Measurements from ENCODE around the gene CDKN1B.

Gene CDKN1B

DNA sequence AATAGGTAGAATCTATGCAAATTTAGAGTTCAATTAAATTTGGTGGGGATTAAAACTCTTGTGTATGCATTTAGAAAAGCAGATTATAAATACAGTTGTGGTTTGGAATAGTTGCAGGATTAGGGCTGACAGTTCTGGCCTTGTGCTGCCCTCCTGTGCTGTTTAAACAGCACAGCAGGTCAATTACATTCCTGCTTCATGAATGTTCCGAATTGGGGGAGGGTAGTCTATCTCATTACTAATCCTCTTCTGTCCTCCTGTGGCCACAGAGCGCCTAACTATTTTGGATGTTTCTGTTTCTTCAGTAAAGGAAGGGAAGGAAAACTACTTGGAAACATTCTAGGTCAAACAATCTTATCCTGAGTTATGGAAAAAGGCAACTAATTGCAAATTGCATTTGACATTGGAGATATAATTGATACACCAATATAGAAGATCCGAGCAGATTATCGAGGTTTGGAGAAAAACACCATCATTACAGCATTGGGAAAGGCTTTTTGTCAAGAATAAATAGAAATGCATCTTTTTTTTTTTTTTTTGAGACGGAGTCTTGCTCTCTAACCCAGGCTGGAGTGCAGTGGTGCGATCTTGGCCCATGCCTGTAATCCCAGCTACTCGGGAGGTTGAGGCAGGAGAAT lies 12.5 kb upstream of the CDKN1B start:
- H3K27ac ChIP-seq (ENCODE audit: low read length), result no peak overlapping the region

DNA sequence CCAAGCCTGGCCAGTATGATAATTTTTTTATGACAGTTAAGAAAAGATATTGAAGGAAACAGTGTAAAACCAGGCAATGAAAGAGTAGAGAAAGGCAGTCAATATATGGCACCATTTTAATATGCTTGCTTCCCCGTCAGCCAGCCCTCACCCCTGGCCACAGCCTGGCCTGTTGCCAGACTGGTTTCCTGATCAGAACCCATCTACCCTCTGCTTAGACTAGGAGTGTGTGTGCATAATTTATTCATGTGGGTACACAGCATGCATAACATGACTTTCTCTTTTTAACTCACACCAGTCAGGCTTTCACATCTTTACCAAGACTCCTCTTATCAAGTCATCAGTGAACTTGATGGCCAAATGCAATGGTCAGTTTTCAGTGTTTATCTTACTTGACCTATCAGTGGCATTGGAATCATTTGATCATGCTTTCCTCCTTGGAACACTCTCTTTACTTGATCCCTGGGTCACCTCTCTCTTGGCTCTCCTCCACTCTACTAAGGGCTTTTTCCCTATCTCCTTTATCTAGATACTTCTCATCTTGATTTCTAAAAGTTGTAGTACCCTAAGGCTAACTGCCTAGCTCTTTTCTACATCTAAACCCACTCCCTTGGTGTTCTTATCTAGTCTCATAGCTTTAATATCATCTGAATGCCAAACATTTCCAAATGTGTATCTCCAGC lies 11.2 kb upstream of the CDKN1B start:
- Histone ChIP-seq H3K9me3 (ENCODE audit: control insufficient read depth, low read depth, low read length) (no peaks in the 10 kb centered on the region), H3K4me1 (ENCODE audit: control insufficient read depth, low read depth, low read length) (peaks cover 15% of the 10 kb centered on the region), H3K4me3 (ENCODE audit: low read length) (no peak overlapping the region), H3K27me3 (ENCODE audit: control insufficient read depth, insufficient read depth, low read length) (no peaks in the 10 kb centered on the region), H3K36me3 (ENCODE audit: control insufficient read depth, low read depth, low read length) (no peaks in the 10 kb centered on the region), H3K9ac (ENCODE audit: low read length) (no peak overlapping the region), H3K27ac (ENCODE audit: low read length) (no peak overlapping the region)

More for the DNA sequence above, 12.5 kb upstream of the CDKN1B start:
- H3K27me3 ChIP-seq (ENCODE audit: control insufficient read depth, insufficient read depth, low read length), result no peaks in the 10 kb centered on the region
- H3K4me1 ChIP-seq (ENCODE audit: control insufficient read depth, low read depth, low read length), result peaks cover 17% of the 10 kb centered on the region
- H3K9me3 ChIP-seq (ENCODE audit: control insufficient read depth, low read depth, low read length), result no peaks in the 10 kb centered on the region
- no peak overlapping the region for H3K9ac ChIP-seq (ENCODE audit: low read length)
- no peaks in the 10 kb centered on the region for H3K36me3 ChIP-seq (ENCODE audit: control insufficient read depth, low read depth, low read length)
- no peak overlapping the region for H3K4me3 ChIP-seq (ENCODE audit: low read length)

DNA sequence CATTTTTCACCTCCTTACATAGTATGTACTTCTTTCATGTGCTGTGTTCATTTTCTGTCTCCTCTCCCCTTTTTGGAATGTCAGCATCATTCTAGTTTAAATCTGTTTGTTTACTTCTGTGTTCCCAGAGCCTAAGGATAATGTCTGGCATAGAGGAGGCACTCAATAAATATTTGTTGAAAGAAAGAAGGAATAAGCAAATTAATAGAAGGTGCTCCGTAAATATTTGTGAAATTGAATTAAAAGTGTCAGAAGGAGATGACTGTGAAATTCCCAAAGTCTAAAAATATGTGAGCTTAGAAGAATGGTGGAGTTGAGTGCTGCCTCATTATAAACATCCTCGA lies 3.3 kb upstream of the CDKN1B start:
- Histone ChIP-seq H3K36me3 (ENCODE audit: control insufficient read depth, low read depth, low read length) (no peaks in the 10 kb centered on the region), H3K27ac (ENCODE audit: low read length) (no peak overlapping the region), H3K9ac (ENCODE audit: low read length) (no peak overlapping the region), H3K4me3 (ENCODE audit: low read length) (peak overlapping the region; percentile 34), H3K4me1 (ENCODE audit: control insufficient read depth, low read depth, low read length) (peaks cover 30% of the 10 kb centered on the region), H3K27me3 (ENCODE audit: control insufficient read depth, insufficient read depth, low read length) (peaks cover 44% of the 10 kb centered on the region), H3K9me3 (ENCODE audit: control insufficient read depth, low read depth, low read length) (no peaks in the 10 kb centered on the region)

DNA sequence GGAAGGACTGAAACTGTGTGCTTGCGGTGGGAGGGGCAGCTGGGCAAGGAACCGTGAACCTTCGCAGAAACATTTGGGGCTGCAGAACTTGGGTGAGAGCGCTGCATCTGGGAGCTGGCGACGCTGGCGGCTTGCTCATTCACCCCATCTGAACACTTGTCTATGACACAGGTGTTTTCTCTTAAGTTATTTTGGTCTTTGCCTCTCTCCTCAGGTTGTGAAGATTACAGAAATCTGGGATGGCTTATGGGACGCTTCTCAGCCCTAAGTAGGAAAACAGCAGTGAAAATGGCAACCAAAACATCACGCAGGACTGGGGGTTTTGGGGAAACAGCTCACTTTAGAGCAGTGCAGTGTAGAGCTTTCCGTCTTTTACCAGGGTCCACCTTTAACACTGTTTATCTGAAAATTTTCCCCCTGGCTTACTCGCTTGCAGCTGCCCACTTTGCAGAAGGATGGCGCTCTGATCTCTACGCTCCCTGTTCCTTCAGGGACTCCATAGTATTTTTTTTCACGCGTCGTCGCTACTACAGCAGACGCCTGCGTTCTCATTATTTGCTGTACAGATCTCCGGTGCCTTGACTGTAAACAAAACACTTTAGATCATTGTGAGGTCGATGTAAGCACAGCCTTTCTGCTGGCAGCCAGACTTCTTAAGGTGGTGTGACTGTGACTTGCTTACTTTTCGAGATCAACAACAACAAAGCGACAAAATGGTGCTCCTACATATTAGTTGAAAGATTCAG lies 2.7 kb upstream of the CDKN1B start:
- H3K9ac ChIP-seq (ENCODE audit: low read length), result no peak overlapping the region
- H3K9me3 ChIP-seq (ENCODE audit: control insufficient read depth, low read depth, low read length), result no peaks in the 10 kb centered on the region
- H3K4me1 ChIP-seq (ENCODE audit: control insufficient read depth, low read depth, low read length), result peaks cover 35% of the 10 kb centered on the region
- H3K36me3 ChIP-seq (ENCODE audit: control insufficient read depth, low read depth, low read length), result peaks cover 4% of the 10 kb centered on the region
- H3K4me3 ChIP-seq (ENCODE audit: low read length), result peak overlapping the region; percentile 34
- peaks cover 49% of the 10 kb centered on the region for H3K27me3 ChIP-seq (ENCODE audit: control insufficient read depth, insufficient read depth, low read length)
- H3K27ac ChIP-seq (ENCODE audit: low read length), result no peak overlapping the region

DNA sequence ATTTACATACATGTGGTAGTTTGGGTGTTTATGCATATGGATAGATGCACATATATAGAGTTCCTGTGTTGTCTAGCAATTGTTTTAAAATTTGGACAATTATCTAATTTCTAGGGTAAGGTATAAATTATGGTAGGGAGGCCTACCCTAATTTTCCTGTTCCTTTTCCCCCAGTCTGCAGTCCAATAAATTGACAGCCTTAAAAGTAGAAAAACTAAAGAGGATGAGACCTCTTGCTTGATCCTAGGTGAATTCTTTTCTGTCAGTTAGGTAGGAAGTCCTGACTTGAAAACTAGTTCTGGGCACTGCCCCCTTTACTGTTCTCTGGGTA lies 2.1 kb upstream of the CDKN1B start:
- H3K27ac ChIP-seq (ENCODE audit: low read length), result no peak overlapping the region
- no peaks in the 10 kb centered on the region for H3K9me3 ChIP-seq (ENCODE audit: control insufficient read depth, low read depth, low read length)
- H3K9ac ChIP-seq (ENCODE audit: low read length), result no peak overlapping the region
- H3K4me3 ChIP-seq (ENCODE audit: low read length), result peak overlapping the region; percentile 34
- H3K4me1 ChIP-seq (ENCODE audit: control insufficient read depth, low read depth, low read length), result peaks cover 37% of the 10 kb centered on the region
- H3K36me3 ChIP-seq (ENCODE audit: control insufficient read depth, low read depth, low read length), result peaks cover 7% of the 10 kb centered on the region
- peaks cover 55% of the 10 kb centered on the region for H3K27me3 ChIP-seq (ENCODE audit: control insufficient read depth, insufficient read depth, low read length)

DNA sequence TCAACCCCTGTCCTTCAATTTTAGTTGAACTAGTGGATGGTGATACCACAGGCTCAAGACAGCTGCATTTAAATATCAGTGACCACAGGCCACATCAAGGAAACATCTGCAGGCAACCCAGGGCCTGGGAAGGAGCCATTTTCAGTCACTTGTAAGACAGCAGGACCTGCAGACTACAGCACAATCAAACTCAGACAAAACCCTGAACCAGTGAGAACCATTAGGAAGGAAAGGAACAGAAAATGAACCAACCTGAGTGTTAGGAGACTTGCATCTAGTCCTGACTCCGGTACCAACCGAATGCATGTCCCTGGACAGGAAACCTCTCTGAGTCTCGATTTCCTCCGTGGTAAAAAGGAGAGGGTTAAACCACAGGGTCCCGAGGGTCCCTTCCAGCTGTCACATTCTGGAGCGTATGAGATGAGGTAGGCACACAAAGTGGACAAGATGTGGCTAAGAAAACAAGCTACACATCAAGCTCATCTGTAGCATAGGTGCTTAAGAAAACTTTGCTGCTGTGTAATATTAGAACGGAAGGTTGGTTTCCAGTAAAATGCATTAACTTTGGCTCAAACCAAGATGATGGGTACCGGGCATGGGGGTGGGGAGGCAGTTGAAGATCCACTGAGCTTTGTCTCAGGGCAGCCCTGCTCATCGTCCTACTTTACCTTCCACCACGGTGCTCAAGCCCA lies 1.6 kb upstream of the CDKN1B start:
- Histone ChIP-seq H3K4me1 (ENCODE audit: control insufficient read depth, low read depth, low read length) (peaks cover 37% of the 10 kb centered on the region), H3K27me3 (ENCODE audit: control insufficient read depth, insufficient read depth, low read length) (peaks cover 61% of the 10 kb centered on the region), H3K36me3 (ENCODE audit: control insufficient read depth, low read depth, low read length) (peaks cover 12% of the 10 kb centered on the region), H3K27ac (ENCODE audit: low read length) (no peak overlapping the region), H3K9ac (ENCODE audit: low read length) (no peak overlapping the region), H3K4me3 (ENCODE audit: low read length) (peak overlapping the region; percentile 70), H3K9me3 (ENCODE audit: control insufficient read depth, low read depth, low read length) (no peaks in the 10 kb centered on the region)

DNA sequence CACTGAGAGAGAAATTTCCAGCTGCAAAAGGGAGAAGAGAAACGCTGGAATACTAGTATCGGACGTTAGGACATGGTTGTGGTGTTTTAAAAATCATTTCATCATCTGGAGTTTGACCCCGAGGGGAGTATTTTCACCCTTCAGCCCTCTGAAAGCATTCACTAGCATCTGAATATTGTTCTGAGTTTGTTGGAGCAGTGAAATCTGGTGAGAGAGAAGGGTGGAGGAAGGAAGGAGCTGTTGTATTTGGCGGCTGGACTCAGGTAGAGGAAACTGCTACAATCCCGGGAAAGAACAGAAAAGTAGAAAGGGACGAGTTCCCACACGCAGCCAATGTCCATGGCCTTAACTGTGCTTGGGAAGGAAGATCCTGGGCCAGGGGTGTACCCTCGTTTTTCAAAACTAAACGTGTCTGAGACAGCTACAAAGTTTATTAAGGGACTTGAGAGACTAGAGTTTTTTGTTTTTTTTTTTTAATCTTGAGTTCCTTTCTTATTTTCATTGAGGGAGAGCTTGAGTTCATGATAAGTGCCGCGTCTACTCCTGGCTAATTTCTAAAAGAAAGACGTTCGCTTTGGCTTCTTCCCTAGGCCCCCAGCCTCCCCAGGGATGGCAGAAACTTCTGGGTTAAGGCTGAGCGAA lies 896 bp upstream of the CDKN1B start:
- peaks cover 37% of the 10 kb centered on the region for H3K4me1 ChIP-seq (ENCODE audit: control insufficient read depth, low read depth, low read length)
- peaks cover 67% of the 10 kb centered on the region for H3K27me3 ChIP-seq (ENCODE audit: control insufficient read depth, insufficient read depth, low read length)
- H3K4me3 ChIP-seq (ENCODE audit: low read length), result peak overlapping the region; percentile 70
- H3K27ac ChIP-seq (ENCODE audit: low read length), result no peak overlapping the region
- peaks cover 19% of the 10 kb centered on the region for H3K36me3 ChIP-seq (ENCODE audit: control insufficient read depth, low read depth, low read length)
- H3K9me3 ChIP-seq (ENCODE audit: control insufficient read depth, low read depth, low read length), result no peaks in the 10 kb centered on the region
- H3K9ac ChIP-seq (ENCODE audit: low read length), result peak overlapping the region; percentile 73

DNA sequence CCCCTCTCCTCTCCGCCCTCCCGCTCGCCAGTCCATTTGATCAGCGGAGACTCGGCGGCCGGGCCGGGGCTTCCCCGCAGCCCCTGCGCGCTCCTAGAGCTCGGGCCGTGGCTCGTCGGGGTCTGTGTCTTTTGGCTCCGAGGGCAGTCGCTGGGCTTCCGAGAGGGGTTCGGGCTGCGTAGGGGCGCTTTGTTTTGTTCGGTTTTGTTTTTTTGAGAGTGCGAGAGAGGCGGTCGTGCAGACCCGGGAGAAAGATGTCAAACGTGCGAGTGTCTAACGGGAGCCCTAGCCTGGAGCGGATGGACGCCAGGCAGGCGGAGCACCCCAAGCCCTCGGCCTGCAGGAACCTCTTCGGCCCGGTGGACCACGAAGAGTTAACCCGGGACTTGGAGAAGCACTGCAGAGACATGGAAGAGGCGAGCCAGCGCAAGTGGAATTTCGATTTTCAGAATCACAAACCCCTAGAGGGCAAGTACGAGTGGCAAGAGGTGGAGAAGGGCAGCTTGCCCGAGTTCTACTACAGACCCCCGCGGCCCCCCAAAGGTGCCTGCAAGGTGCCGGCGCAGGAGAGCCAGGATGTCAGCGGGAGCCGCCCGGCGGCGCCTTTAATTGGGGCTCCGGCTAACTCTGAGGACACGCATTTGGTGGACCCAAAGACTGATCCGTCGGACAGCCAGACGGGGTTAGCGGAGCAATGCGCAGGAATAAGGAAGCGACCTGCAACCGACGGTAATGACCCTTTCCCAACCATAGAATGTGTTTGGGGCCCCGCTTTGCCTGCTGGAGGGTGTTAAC lies 615 bp downstream of the CDKN1B start:
- Histone ChIP-seq H3K9ac (ENCODE audit: low read length) (peak overlapping the region; percentile 73), H3K4me3 (ENCODE audit: low read length) (peak overlapping the region; percentile 70), H3K27me3 (ENCODE audit: control insufficient read depth, insufficient read depth, low read length) (peaks cover 82% of the 10 kb centered on the region), H3K4me1 (ENCODE audit: control insufficient read depth, low read depth, low read length) (peaks cover 38% of the 10 kb centered on the region), H3K36me3 (ENCODE audit: control insufficient read depth, low read depth, low read length) (peaks cover 20% of the 10 kb centered on the region), H3K9me3 (ENCODE audit: control insufficient read depth, low read depth, low read length) (no peaks in the 10 kb centered on the region), H3K27ac (ENCODE audit: low read length) (peak overlapping the region; percentile 44)

DNA sequence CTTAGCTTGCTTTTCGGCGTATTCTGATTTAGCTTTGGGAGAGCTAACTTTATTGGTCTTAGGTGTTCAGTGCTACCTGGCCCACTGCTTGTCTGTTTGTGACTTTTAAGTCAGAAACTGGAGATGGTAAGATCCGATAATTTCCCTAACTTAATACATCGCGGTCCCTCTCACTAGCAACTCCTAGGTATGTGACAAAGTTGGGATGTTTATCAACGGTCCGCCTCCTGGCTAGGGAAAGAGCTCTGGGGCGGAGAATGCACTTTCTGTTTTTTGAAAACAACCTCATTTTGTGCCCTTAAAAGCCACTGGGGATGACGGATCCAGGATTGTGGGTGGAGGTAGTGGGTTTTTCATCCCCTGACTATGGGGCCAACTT lies 1.2 kb downstream of the CDKN1B start:
- H3K27me3 ChIP-seq (ENCODE audit: control insufficient read depth, insufficient read depth, low read length), result peaks cover 88% of the 10 kb centered on the region

DNA sequence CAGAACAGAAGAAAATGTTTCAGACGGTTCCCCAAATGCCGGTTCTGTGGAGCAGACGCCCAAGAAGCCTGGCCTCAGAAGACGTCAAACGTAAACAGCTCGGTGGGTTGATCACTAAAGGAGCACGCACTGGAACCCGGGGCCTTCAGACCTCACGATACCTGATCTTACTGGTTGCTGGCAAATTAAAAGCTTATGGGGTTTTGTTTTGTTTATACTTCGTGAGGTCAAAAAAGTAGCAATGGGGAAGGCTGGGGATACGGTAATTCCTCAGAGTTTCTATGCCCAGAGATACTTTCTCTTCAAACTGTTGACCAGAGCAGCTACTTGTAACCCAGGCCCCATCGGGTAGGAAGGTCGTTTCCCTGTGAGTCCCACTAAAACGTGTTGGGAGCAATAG lies 1.7 kb downstream of the CDKN1B start:
- H3K36me3 ChIP-seq (ENCODE audit: control insufficient read depth, low read depth, low read length), result peaks cover 20% of the 10 kb centered on the region
- peaks cover 44% of the 10 kb centered on the region for H3K4me1 ChIP-seq (ENCODE audit: control insufficient read depth, low read depth, low read length)
- no peak overlapping the region for H3K27ac ChIP-seq (ENCODE audit: low read length)
- H3K4me3 ChIP-seq (ENCODE audit: low read length), result peak overlapping the region; percentile 70
- H3K27me3 ChIP-seq (ENCODE audit: control insufficient read depth, insufficient read depth, low read length), result peaks cover 88% of the 10 kb centered on the region
- H3K9ac ChIP-seq (ENCODE audit: low read length), result peak overlapping the region; percentile 14
- no peaks in the 10 kb centered on the region for H3K9me3 ChIP-seq (ENCODE audit: control insufficient read depth, low read depth, low read length)

More for the DNA sequence above, 1.2 kb downstream of the CDKN1B start:
- Histone ChIP-seq H3K4me1 (ENCODE audit: control insufficient read depth, low read depth, low read length) (peaks cover 44% of the 10 kb centered on the region), H3K4me3 (ENCODE audit: low read length) (peak overlapping the region; percentile 70), H3K9ac (ENCODE audit: low read length) (peak overlapping the region; percentile 14), H3K9me3 (ENCODE audit: control insufficient read depth, low read depth, low read length) (no peaks in the 10 kb centered on the region), H3K27ac (ENCODE audit: low read length) (no peak overlapping the region), H3K36me3 (ENCODE audit: control insufficient read depth, low read depth, low read length) (peaks cover 20% of the 10 kb centered on the region)

Measured in iPS-18a (cell line).